GM19240 (cell line): ENCODE data around the gene LRRC23.
"Not testable (repeated sequence)": the region's sequence is repeated elsewhere in the genome, so short reads cannot be mapped to it uniquely, and the experiment has no call there.

ENCODE experiments used
- DNase-seq: peaks from one replicate; pipeline ENCODE4 v3.0.0; 2011; ENCODE audit warnings: low spot score; ENCODE audit not compliant: insufficient read length

The LRRC23 gene

GRCh38 chr12:6904280-6905276 is at the start of gene LRRC23:
Gene LRRC23 (plus strand): TSS chr12:6904822. CDS start chr12:6905634, 812 bp downstream.
- DNase-seq = peak; percentile 96

- DNase-seq = no peak
Observed at GRCh38 chr12:6855322-6855721, 49.3 kb upstream of the LRRC23 start.

GRCh38 chr12:6858799-6859198 is 45.8 kb upstream of the LRRC23 start:
- no peak for DNase-seq

- no peak for DNase-seq
Observed at GRCh38 chr12:6860116-6860515, 44.5 kb upstream of the LRRC23 start.

GRCh38 chr12:6860942-6861341 is 43.7 kb upstream of the LRRC23 start:
- DNase-seq = no peak

- DNase-seq = no peak
Observed at GRCh38 chr12:6861391-6861790, 43.2 kb upstream of the LRRC23 start.

- DNase-seq = no peak
Observed at GRCh38 chr12:6863033-6863432, 41.6 kb upstream of the LRRC23 start.

GRCh38 chr12:6863586-6864321 is 40.9 kb upstream of the LRRC23 start:
- DNase-seq = no peak

- DNase-seq = not testable (repeated sequence)
Observed at GRCh38 chr12:6865307-6865706, 39.3 kb upstream of the LRRC23 start.

- no peak for DNase-seq
Observed at GRCh38 chr12:6866163-6866919, 38.3 kb upstream of the LRRC23 start.

GRCh38 chr12:6866920-6867412 is 37.7 kb upstream of the LRRC23 start:
- DNase-seq = no peak

GRCh38 chr12:6867413-6868210 is 37.0 kb upstream of the LRRC23 start, which contains the start of gene TPI1:
Gene TPI1 (plus strand): TSS chr12:6867531. CDS start chr12:6867567, 36 bp downstream.
- DNase-seq = peak; percentile 76

- no peak for DNase-seq
Observed at GRCh38 chr12:6868211-6869048, 36.2 kb upstream of the LRRC23 start.

GRCh38 chr12:6869049-6870021 is 35.3 kb upstream of the LRRC23 start:
- peak; percentile 67 for DNase-seq

GRCh38 chr12:6870304-6870703 is 34.3 kb upstream of the LRRC23 start:
- DNase-seq = not testable (repeated sequence)

GRCh38 chr12:6871052-6871957 is 33.3 kb upstream of the LRRC23 start:
- no peak for DNase-seq
